Astrocyte of the cerebellum (primary cell): ENCODE measurements around the gene SDS.

Experiments
- DNase-seq: peaks from one replicate; pipeline ENCODE4 v3.0.0-alpha.2; 2011; ENCODE audit warnings: low read depth
- H3K4me3 ChIP-seq: 2 replicates; pipeline ENCODE4 v1.5.1; 2011; ENCODE audit warnings: mild to moderate bottlenecking, low read depth, low read length, moderate library complexity
- CTCF ChIP-seq: IDR thresholded peaks from 2 replicates; pipeline ENCODE4 v1.5.1; 2012; ENCODE audit warnings: low read length, low read depth, moderate library complexity, mild to moderate bottlenecking; ENCODE audit errors: missing control alignments
- in situ Hi-C: cut with HindIII; loops from 2 replicates; pipeline ENCODE4 v1.10.0; 2017; ENCODE audit warnings: low sequenced_read_pairs

The SDS gene

DNA sequence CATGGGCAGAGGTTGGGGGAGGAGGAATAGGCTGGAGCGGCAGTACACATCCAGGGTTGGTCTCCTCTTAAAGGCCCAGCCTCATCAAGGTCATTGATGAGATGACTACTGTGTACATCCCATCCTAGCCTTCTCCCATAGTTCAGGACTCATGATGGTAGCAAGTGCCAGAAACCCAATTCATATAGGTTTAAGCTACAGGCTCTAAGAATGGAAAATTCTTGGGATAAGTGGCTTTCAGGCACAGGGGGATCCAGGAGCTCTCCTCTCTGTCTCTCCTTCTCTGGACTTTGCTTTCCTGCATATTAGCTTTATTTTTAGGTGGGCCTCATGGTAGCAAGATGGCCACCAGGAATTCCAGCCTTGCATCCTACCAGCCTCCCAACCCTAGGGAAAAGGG is 24.8 kb upstream of the SDS start:
- in situ Hi-C loops = no loop called here
- no peak for TF ChIP-seq CTCF
- H3K4me3 ChIP-seq = no peak overlapping the region
- DNase-seq = no peak

GRCh38 chr12:113427882-113428281 is 24.2 kb upstream of the SDS start:
- in situ Hi-C loops = no loop called here
- TF ChIP-seq CTCF = no peak
- H3K4me3 ChIP-seq = no peak overlapping the region
- DNase-seq = no peak

- in situ Hi-C loops = no loop called here
- TF ChIP-seq CTCF = no peak
- DNase-seq = no peak
- no peak overlapping the region for H3K4me3 ChIP-seq
These were observed 22.3 kb upstream of the SDS start for GRCh38 chr12:113425960-113426453.

- H3K4me3 ChIP-seq = no peak overlapping the region
- TF ChIP-seq CTCF = peak; percentile 87
- in situ Hi-C loops = no loop called here
- no peak for DNase-seq
These were observed 21.5 kb upstream of the SDS start for GRCh38 chr12:113424915-113425823.

- no peak overlapping the region for H3K4me3 ChIP-seq
- no peak for TF ChIP-seq CTCF
- in situ Hi-C loops = no loop called here
- no peak for DNase-seq
These were observed 20.8 kb upstream of the SDS start for GRCh38 chr12:113424456-113424855.

- TF ChIP-seq CTCF = no peak
- H3K4me3 ChIP-seq = peak overlapping the region; percentile 51
- DNase-seq = no peak
- in situ Hi-C loops = no loop called here
These were observed 19.4 kb upstream of the SDS start for GRCh38 chr12:113422886-113423669.
